GM18520 (cell line): ENCODE measurements around the gene JAGN1.
"Not testable (repeated sequence)": the region's sequence is repeated elsewhere in the genome, so short reads cannot be mapped to it uniquely, and the experiment has no call there.

Experiments used
- ATAC-seq: cut with Tn5 transposase; IDR thresholded peaks from one replicate; pipeline ENCODE4 v1.9.1; 2021; ENCODE audit not compliant: unreplicated experiment

Gene JAGN1

GRCh38 chr3:9916734-9917680, 26.6 kb downstream of the JAGN1 start, which contains the start of gene IL17RC:
IL17RC (plus strand) TSS chr3:9917098; CDS start chr3:9917316, 218 bp downstream.
- no peak for ATAC-seq

DNA sequence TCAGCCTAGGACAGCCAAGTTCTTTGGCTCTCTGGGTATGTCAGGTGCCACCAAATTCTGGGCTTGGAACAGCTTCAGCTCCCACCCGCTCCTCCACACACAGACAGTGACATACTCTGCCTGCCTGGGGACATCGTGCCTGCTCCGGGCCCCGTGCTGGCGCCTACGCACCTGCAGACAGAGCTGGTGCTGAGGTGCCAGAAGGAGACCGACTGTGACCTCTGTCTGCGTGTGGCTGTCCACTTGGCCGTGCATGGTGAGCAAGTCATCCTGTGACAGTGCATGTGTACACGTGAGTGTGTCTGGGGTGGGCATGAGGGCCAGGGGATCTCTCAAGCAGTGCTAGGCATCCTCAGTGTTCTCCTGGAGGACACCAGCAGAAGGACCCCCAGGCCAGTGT, 27.4 kb downstream of the JAGN1 start:
- ATAC-seq, result no peak

GRCh38 chr3:9918261-9919038, 28.0 kb downstream of the JAGN1 start:
- ATAC-seq, result no peak

DNA sequence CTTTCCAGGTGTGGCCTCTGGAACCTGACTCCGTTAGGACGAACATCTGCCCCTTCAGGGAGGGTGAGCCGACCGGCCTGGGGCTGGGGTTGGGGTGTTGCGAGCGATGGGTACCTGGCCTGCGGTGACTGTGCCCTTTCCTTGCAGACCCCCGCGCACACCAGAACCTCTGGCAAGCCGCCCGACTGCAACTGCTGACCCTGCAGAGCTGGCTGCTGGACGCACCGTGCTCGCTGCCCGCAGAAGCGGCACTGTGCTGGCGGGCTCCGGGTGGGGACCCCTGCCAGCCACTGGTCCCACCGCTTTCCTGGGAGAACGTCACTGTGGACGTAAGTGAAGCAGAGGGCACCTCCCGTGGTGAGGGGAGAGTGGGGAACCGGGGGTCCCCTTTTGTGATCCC, 37.7 kb downstream of the JAGN1 start:
- no peak for ATAC-seq

DNA sequence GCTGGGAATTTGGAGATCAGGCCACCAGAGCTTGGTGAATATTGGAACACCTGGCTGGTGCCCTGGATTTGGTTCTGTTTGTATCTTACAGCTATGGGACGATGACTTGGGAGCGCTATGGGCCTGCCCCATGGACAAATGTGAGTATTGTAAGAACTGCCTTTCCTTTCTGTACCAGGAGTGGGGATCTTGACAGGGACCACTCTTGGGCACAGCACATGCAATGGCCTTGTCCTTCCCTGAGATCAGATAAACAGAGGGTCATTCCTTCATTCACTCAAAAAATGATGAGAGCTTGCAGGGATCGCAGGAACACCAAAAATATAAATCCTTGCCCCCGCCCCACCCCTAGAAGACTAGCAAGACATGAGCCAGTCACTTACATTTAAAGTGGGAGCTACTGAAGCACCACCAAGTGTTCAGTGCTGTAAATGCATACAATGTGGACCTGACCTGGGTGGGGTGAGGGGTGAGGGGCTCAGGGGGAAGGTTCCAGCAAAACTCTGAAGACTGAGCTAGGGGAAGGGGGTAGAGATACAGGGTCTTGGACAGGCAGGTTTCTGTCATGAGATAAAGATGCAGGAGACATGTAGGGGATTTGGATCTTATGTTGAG, 40.5 kb downstream of the JAGN1 start:
- ATAC-seq, result no peak

GRCh38 chr3:9932535-9932842, 42.1 kb downstream of the JAGN1 start:
- no peak for ATAC-seq

DNA sequence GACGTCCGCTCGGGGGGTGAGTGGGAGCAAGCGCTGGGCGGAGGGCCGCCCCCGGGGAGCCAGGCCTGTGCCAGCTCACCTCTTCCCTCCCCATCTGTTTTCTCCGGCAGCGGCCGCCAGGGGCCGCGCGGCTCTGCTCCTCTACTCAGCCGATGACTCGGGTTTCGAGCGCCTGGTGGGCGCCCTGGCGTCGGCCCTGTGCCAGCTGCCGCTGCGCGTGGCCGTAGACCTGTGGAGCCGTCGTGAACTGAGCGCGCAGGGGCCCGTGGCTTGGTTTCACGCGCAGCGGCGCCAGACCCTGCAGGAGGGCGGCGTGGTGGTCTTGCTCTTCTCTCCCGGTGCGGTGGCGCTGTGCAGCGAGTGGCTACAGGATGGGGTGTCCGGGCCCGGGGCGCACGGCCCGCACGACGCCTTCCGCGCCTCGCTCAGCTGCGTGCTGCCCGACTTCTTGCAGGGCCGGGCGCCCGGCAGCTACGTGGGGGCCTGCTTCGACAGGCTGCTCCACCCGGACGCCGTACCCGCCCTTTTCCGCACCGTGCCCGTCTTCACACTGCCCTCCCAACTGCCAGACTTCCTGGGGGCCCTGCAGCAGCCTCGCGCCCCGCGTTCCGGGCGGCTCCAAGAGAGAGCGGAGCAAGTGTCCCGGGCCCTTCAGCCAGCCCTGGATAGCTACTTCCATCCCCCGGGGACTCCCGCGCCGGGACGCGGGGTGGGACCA, 42.6 kb downstream of the JAGN1 start:
- peak; percentile 53 for ATAC-seq

DNA sequence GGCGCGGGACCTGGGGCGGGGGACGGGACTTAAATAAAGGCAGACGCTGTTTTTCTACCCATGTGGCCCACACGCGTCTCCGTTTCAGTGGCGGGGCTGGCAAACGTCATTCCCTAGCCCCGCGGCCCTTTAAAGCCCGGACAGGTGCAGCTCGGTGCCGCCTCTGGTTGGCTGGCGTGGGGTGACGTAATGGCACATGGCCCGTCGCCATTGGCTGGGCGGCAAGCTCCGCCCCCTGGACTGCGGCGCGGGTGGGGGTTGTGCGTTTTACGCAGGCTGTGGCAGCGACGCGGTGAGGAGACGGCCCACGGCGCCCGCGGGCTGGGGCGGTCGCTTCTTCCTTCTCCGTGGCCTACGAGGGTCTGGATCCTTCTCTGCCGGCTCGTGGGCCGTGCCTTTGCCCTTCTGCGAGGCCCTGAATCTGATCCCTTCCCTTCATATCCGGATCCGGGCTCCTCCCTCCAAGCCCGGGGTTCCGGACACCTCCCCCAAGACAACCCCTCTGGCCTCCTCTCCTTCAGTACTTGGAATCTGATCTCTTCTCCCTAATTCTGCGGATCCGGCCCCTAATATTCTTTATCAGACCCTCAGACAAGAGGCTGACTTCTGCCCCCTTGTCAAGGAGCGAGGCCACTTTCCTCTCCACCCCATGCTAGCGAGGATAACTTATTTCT, 43.3 kb downstream of the JAGN1 start, which contains the start of gene CRELD1:
Gene CRELD1 (plus strand): TSS at position 274 of the 674 bp plus-strand sequence. CDS start 605 bp downstream, outside the sequence.
- peak; percentile 77 for ATAC-seq

- ATAC-seq, result no peak
Measured at GRCh38 chr3:9934235-9934621, 43.8 kb downstream of the JAGN1 start.

DNA sequence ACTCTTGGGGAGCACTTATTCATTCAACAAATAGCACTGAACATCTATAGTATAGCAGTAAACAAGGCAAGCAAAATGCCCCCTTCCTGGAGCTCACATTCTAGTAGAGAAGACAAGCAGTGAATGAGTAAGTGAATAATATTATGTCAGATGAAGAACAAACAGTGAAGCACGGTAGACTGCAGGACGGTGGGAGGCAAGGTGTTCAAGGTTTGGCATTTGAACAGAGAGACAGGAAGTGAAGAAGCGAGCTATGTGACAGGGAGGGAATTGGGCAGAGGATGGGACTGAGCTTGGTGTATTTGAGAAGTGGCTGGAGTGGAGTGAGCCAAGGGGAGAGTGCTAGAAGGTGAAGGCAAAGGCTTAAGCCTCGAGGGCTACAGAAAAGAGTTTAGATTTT, 44.6 kb downstream of the JAGN1 start:
- no peak for ATAC-seq

GRCh38 chr3:9935966-9936510, 45.6 kb downstream of the JAGN1 start:
- ATAC-seq, result no peak

DNA sequence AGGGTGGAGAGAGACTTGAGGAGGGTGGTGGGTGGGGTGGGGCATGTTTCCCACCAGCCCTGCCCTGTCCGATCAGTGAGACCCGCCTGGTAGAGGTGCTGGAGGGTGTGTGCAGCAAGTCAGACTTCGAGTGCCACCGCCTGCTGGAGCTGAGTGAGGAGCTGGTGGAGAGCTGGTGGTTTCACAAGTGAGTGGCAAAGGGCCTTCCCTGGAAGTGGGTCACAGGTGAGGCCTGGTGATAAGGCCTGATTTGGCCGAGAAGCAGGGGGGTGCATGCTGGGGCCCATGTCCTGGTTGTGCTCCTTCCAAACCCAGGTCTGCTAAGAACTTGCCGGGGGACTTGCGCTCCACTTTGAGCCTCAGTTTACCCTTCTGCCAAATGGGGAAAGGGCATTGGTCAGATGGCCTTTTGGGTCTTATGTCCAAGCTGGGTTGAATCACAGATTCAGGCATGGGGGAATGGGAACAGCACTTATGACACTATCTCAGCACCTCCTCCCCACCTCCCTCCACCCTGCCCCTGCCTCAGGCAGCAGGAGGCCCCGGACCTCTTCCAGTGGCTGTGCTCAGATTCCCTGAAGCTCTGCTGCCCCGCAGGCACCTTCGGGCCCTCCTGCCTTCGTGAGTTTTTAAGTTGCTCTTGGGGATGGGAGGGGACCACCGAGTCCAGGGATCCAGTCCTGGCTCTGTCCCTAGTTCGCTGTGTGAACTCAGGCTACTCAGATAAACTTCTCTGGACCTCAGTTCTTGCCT, 47.3 kb downstream of the JAGN1 start:
- ATAC-seq, result no peak

DNA sequence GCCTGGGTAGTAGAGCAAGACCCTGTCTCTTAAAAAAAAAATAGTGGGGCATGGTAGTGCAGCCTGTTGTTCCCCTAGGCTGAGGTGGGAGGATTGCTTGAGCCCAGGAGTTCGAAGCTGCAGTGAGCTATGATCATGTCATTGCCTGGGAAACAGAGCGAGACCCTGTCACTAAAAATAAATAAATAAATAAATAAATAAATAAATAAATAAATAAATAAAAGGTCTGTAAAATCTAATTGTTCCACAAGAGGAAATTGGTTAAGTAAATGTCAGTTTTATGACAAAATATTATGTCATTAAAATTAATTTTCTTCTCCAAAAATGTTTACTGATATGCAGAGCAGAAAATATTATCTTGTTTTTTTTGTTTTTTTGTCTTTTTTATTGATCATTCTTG, 48.6 kb downstream of the JAGN1 start:
- ATAC-seq, result no peak

DNA sequence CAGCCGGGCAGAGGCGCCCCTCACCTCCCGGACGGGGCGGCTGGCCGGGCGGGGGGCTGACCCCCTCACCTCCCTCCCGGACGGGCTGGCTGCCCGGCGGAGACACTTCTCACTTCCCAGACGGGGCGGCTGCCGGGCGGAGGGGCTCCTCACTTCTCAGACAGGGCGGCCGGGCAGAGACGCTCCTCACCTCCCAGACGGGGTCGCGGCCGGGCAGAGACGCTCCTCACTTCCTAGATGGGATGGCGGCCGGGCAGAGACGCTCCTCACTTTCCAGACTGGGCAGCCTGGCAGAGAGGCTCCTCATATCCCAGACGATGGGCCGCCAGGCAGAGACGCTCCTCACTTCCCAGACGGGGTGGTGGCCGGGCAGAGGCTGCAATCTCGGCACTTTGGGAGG, 49.5 kb downstream of the JAGN1 start:
- not testable (repeated sequence) for ATAC-seq

- ATAC-seq, result no peak
Measured at GRCh38 chr3:9940746-9941145, 50.3 kb downstream of the JAGN1 start.

GRCh38 chr3:9942164-9942563, 51.8 kb downstream of the JAGN1 start:
- no peak for ATAC-seq

DNA sequence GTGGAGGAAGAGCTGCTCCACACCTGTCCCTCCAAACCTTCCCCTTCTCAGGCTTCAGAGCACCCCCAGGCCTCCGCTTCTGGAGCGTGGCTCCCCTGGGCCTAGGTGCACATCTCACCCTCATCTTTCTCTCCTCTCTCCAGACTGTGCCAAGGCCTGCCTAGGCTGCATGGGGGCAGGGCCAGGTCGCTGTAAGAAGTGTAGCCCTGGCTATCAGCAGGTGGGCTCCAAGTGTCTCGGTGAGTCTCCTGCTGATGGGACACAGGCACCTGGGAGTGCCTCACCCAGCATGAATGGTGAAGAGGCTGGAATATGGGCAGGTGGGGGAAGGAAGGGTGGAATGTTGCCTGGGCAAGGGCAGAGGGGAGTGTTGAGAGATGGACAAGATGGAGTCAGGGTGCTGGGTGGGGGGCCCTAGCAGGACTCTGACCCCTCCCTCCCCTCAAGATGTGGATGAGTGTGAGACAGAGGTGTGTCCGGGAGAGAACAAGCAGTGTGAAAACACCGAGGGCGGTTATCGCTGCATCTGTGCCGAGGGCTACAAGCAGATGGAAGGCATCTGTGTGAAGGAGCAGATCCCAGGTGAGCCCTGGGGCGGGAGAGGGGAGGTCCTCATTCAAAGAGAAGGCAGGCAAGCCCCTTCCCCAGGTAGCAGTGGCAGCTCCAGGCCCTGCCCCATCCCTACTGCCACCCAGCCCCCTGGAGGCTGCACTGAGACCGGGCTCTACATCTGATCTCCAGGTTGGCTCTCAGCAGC, 52.7 kb downstream of the JAGN1 start:
- no peak for ATAC-seq
